ENCODE data around the gene NEO1. TPM values are rescaled to one million over a fixed set of nuclear protein-coding genes. Genes with fewer than 3 reads are reported as not detected.

The NEO1 gene
- total RNA-seq, 1 donor = 60.5 TPM

DNA sequence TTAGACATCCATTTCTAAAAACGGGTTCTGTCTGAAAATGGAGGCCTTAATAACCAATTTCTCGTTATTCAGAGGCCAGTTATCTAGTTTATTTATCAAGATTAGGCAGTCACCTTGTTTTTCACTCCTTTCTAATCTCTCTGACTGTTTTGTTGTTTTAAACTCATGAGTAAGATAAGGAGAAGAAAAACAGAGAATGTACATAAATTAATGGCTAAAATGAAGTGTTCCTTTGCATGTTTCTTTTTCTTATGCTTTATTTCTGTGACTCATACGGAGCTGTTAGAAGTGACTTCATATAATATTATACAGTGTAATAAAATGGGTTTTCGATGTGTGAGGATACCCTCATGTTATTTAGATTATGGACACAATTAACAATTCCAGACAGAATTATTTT lies 22.0 kb downstream of the NEO1 start:
- TF ChIP-seq, protein P1, sequence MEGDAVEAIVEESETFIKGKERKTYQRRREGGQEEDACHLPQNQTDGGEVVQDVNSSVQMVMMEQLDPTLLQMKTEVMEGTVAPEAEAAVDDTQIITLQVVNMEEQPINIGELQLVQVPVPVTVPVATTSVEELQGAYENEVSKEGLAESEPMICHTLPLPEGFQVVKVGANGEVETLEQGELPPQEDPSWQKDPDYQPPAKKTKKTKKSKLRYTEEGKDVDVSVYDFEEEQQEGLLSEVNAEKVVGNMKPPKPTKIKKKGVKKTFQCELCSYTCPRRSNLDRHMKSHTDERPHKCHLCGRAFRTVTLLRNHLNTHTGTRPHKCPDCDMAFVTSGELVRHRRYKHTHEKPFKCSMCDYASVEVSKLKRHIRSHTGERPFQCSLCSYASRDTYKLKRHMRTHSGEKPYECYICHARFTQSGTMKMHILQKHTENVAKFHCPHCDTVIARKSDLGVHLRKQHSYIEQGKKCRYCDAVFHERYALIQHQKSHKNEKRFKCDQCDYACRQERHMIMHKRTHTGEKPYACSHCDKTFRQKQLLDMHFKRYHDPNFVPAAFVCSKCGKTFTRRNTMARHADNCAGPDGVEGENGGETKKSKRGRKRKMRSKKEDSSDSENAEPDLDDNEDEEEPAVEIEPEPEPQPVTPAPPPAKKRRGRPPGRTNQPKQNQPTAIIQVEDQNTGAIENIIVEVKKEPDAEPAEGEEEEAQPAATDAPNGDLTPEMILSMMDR (IDR thresholded peaks at IDR 0.05; ENCODE audit: insufficient read depth, low read depth, low read length) = no peak
- H3K4me3 ChIP-seq (ENCODE audit: low read depth, low read length) = no peak overlapping the region
- no peak for DNase-seq (ENCODE audit: low read depth)

DNA sequence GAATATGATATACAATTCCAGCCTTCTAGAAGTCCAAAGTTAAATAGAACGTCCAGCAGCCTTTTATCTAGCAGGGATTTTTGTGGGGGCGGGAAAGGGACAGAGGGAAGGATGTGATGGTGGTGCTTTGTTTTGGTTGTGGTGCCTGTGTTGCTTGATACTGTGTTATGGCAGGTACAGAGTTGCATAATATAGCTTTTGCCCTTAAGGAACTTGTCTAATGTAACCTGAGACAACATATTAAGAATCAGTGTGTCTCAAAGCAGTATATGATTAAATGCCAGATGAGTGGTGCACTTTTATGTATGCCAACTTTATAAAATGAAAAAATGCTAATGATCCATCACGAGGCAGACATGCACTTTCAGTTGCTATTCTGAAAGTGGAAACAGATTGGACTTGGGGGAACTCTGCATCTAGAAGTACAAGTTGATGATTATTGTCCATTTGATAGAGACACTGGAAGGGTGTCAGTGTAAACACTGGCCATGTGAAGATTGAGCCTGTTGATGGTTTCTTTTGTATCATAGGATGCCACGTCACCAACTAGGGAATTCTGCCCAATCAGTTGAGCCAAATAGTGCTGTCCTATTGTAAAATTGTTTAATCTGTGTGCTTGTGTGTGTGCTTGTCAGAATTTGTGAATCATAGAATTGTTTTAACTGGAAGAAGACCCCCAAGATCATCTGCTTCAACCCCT lies 23.0 kb downstream of the NEO1 start:
- DNase-seq (ENCODE audit: low read depth) = no peak
- no peak overlapping the region for H3K4me3 ChIP-seq (ENCODE audit: low read depth, low read length)
- TF ChIP-seq, protein P1 (IDR thresholded peaks at IDR 0.05; ENCODE audit: insufficient read depth, low read depth, low read length) = no peak

DNA sequence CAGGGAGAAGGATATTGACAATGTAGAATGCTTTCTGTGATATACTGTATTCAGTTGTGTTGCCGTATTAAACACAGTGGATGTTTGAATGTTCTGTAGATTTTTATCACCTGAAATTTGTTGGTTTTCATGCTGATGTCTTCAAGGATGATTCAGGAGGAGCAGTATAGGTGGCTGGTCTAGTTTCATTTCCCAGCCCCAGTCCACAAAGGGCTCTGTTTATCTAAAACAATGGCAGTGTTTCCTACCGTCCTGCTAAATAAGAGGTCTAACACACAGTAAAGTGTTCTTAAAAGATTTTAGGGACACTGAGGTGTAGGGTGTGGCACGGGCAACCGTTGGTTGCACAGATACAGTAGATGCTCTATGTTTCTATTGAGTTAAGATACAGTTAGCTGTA lies 26.0 kb downstream of the NEO1 start:
- TF ChIP-seq, protein P1 (IDR thresholded peaks at IDR 0.05; ENCODE audit: insufficient read depth, low read depth, low read length) = no peak
- DNase-seq (ENCODE audit: low read depth) = no peak
- no peak overlapping the region for H3K4me3 ChIP-seq (ENCODE audit: low read depth, low read length)

DNA sequence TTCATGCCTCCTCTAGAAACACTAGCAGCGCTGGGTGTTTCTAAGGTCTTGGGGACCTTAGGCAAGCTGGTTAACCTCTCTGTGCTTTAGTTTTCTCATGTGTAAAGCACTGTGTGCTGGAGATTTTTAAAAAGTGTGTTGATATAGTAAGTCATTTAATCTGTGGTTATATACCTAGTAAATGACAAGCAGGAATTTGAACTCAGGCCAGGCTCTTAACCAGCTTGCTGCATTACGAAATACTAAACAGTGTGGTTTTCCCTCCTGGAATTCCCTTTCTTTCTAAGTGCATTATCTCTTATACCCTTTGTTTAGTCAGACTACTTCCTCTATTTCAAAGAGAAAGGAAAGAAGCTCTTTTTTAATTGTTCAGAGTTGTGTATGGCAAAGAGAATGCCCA lies 26.5 kb downstream of the NEO1 start:
- H3K4me3 ChIP-seq (ENCODE audit: low read depth, low read length) = no peak overlapping the region
- DNase-seq (ENCODE audit: low read depth) = peak; percentile 84
- TF ChIP-seq, protein P1 (IDR thresholded peaks at IDR 0.05; ENCODE audit: insufficient read depth, low read depth, low read length) = no peak

DNA sequence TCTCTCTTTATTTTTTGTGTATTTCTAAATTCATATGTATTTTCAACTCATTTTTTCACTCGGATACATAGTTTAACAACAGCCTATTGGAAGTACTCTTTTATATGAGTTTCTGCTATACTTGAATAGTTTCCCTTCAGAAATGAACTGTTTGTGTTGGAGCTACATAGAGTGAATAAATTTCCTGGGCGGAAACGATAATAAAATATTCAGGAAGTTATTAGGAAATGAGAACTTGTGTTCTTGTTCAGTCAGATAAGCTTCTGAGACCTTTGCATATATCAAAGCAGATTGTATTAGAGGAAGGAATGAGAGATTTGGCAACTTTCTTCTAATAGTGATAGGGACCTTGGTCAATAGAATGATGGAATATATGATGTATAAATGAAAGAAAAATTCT lies 27.3 kb downstream of the NEO1 start:
- no peak for DNase-seq (ENCODE audit: low read depth)
- no peak overlapping the region for H3K4me3 ChIP-seq (ENCODE audit: low read depth, low read length)
- TF ChIP-seq, protein P1 (IDR thresholded peaks at IDR 0.05; ENCODE audit: insufficient read depth, low read depth, low read length) = no peak

DNA sequence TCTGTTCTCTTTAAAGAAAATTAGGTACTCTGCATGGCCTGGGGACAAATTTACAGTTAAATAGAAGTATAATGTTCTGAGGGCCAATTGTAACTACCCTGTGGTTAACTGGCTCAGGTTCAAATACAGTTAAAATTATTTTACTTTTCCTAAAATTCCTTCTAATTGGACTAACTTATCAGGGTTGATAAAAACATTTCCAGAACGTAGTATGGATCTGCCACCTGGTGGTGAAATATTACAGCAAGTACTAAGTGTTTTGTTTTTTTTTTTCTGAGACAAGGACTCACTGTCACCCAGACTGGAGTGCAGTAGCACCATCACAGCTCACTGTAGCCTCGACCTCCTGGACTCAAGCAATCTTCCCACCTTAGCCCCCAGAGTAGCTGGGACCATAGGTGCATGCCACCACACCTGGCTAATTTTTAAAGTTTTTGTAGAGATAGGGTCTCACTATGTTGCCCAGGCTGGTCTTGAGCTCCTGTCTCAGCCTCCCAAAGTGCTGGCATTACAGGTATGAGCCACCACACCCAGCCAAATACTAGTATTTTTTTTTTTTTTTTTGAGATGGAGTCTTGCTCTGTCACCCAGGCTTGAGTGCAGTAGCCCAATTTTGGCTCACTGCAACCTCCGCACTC lies 29.2 kb downstream of the NEO1 start:
- TF ChIP-seq, protein P1 (IDR thresholded peaks at IDR 0.05; ENCODE audit: insufficient read depth, low read depth, low read length) = peak; percentile 70
- peak; percentile 78 for DNase-seq (ENCODE audit: low read depth)

More for the DNA sequence above, 29.2 kb downstream of the NEO1 start:
- no peak overlapping the region for H3K4me3 ChIP-seq (ENCODE audit: low read depth, low read length)
